ENCODE data around the gene VPS52.
A peak's percentile ranks its signal among the peaks of the same experiment; 100 is the strongest.

Gene VPS52

DNA sequence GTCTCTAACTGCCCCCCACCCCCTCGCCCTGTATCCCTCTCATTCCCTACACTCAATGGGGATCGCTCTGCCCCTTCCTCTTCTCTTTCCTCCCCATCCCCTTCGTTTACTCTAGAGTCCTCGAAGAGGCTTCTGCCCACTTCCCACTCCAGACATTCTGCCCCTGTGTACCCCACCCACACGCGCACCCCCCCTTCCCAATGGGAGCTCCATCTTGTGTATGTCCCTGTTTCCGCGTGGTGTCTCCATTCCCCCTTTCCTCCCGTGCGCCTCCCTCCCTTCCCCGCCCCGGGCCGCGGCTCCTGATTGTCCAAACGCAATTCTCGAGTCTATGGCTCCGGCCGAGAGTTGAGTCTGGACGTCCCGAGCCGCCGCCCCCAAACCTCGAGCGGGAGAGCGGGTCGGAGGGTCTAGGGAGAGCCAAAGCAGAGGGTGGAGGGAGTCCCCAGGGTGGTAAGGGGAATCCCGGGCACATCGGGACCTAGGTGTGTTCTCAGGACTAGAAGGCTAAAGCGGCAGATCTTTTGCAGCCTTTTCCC lies 64.1 kb downstream of the VPS52 start:
- DNase-seq: peak; percentile 81

DNA sequence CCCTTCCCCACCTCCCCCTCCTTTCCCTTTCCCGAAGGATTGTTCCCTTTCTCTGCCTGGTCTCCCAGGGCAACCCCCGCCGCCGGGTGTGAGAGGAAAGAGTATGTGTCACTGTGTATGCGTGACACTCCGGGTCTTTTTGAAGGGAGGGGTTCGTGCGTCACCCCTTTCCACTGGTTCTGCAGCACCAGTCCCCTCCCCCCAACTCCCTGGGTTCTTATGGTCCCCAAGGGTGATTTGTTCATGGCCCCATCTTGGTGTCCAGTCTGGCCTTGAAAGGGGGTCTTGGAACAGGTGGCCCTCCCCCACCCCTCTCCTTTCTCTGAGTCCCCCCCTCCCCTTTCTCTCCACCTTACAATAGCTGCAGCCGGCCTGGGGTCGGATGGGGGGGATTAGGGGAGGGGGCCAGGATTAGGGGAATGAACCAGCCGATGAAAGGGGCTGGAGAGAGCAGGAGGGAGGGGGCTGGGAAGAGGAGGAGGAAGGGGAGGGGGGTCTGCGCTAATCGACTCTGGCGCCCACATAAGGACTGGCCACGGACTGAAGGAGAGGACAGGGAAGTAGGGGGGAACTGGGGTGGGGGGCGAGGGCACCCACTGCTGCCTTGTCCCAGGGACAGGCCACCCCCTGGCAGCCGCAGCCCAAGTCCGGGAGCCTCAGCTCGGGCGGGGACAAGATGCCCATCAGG lies 64.7 kb downstream of the VPS52 start:
- peak; percentile 46 for DNase-seq

DNA sequence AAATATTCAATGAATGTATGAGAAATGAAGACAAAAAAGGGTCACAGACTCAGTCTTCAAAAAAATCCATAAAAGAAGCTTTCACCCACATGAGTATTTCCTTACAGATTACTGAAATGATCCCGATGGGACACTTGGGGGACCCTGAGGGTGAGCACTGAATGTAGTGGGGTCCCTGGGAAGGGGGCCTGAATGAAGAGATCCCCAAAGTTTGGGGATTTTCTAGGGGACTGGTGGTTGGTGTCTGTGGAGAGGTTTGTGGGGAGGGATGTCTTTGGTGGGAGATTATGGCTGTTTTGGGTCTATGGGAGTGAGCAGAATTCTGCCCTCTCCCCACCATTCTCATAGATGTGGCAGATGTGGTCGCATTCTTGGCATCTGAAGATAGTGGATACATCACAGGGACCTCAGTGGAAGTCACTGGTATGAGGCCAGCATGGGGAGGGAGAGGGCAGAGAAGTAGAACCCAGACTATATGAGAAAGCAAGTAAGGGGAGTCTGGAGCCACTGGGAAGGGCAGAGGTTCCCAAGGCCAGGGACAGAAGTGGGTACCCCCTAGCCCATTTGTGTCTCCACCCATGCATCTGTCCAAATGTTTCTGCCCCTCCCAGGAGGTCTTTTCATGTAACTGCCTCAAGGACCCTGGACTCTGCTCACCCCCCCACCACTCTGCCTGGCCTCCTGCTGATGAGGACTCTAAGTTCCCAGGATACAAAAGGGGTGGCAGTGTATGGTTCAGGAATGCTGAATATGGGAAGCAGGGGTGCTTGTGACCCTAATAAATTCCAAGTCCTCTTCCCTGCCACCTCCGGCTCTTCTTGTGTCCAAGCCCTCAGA lies 65.4 kb downstream of the VPS52 start:
- DNase-seq: no peak

DNA sequence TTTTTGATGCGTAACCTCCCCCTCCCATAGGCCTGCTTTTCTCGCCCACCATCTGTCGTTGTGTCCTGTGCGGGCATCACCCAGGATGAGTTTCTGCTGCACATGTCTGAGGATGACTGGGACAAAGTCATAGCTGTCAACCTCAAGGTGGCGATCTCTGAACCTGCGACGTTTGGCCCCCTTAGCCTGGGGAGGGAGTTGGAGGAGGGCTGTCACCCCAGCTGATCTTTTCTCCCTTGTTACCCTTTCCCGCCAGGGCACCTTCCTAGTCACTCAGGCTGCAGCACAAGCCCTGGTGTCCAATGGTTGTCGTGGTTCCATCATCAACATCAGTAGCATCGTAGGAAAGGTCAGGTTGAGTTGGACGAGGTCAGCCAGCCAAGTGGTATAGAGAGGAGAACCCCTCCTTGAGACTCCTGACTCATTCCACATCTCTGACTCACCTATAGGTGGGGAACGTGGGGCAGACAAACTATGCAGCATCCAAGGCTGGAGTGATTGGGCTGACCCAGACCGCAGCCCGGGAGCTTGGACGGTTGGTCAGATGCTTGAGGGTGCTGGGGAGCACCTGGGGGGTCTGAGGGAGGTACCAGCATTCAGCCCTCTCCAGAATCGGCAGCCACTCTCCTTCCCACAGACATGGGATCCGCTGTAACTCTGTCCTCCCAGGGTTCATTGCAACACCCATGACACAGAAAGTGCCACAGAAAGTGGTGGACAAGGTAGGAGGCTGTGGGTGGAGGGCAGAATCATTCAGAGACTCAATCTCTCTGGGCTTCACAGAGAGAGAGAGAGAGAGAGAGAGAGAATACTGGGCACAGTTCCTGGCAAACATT lies 66.3 kb downstream of the VPS52 start:
- no peak for DNase-seq

DNA sequence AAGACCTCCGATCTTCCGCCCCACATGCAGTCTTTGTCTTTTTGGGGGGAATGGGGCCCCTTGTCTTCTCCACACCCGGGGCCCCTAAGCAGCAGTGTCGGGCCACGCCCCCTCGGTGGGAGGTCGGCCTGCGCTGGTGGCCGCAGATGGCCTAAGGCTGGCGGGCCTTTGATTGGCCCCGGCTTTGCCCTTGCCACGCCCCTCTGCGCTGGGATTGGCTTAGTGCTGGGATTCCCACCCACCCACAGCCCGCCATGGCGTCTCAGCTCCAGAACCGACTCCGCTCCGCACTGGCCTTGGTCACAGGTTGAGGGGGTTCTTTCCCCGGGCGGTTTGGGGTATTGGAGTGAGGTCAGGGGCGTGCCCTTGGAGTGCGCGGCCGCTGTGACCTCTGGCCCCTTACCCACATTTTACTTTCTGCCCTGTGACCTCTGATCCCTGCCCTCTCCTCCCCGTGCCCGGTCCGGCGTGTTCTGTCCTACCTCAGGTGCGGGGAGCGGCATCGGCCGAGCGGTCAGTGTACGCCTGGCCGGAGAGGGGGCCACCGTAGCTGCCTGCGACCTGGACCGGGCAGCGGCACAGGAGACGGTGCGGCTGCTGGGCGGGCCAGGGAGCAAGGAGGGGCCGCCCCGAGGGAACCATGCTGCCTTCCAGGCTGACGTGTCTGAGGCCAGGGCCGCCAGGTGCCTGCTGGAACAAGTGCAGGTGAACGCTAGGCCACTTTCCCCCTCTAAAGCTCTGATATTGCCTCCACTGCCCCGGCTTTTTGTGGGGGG lies 67.1 kb downstream of the VPS52 start, which contains the start of gene HSD17B8:
TSS of gene HSD17B8 (plus strand) at position 241 of the 776 bp plus-strand sequence. CDS start at position 255, 14 bp downstream.
- peak; percentile 96 for DNase-seq

DNA sequence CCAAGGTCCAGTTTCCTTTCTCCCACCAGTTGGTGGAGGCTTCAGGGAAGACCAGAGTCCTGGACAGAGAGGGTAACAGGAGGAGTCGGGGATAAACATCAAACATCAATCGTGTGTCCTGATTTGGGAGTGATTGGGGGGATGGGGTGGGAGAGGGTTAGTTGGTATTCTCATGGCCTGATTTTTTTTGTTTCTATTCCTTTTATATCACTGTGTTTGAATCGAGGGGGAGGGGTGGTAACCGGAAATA lies 67.6 kb downstream of the VPS52 start:
- no peak for DNase-seq

DNA sequence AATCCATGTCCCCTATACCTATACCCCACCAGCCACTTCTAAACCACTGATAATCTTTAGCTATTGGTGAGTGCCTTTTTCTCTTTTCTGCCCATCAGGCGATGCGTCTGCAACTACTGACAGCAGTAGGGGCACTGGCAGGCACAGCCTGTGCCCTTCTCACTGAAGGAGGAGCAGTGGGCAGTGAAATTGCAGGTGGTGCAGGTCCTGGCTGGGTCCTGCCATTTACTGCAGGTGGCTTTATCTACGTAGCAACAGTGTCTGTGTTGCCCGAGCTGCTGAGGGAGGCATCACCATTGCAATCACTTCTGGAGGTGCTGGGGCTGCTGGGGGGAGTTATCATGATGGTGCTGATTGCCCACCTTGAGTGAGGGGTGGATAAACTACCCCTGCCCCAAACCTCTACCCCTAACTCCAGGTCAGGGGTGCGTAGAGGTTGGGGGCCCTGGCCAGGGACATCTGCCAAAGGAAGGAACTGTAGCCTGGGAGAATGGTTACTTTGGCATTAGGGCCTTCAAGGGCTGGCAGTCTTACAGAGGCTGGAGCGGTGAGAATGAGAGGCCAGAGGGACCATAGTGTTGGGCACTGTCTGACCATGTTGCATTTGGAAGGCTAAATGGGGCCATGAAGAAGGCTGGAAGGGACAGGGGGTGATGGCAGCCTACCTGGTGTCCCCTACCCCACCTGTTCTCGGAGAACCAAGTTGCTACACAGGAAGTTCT lies 68.1 kb downstream of the VPS52 start:
- no peak for DNase-seq

DNA sequence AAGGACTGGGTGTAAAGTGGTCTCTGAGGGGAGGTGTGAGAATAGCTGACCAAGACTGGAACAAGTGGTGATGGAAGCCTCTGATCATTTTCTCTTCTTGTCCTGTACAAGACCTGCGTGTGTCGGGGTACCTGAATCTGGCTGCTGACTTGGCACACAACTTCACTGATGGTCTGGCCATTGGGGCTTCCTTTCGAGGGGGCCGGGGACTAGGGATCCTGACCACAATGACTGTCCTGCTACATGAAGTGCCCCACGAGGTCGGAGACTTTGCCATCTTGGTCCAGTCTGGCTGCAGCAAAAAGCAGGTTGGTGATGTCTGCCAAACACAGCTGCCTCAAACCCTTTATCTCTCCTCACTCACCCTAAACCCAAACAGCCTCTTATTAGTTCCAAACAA lies 68.9 kb downstream of the VPS52 start:
- no peak for DNase-seq

DNA sequence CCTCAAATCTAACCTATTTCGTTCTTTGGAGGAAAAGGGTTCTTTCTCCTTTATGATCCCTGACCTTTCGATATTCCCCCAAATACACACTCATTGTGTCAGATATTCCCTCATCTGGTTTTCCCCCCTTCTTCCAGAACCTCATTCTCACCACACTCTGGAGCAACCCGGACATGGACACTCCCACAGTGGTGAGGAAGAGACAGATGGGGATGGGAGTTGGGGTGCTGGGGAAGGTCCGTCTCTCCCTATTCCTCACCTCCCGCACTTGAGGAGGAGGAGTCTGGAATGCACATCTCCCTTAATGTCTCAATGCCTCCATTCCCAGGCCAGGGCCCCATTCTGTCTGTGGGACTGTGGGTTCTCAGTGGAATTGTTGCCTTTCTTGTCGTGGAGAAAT lies 69.7 kb downstream of the VPS52 start:
- no peak for DNase-seq

DNA sequence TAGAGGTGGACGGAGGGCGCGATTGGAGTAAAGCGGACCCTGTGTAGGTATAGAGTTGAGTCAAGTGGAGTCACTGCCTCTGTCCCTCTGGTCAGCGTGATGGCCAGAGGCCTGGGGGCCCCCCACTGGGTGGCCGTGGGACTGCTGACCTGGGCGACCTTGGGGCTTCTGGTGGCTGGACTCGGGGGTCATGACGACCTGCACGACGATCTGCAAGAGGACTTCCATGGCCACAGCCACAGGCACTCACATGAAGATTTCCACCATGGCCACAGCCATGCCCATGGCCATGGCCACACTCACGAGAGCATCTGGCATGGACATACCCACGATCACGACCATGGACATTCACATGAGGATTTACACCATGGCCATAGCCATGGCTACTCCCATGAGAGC lies 70.5 kb downstream of the VPS52 start:
- DNase-seq: no peak

Data from femur (tissue), 1 donor.